Muscle of leg (tissue), 11 donors: ENCODE results near the gene TRAPPC6A. TPM values are rescaled to one million over a fixed set of nuclear protein-coding genes. Genes with fewer than 3 reads are reported as not detected.
"Not testable (repeated sequence)": the region's sequence is repeated elsewhere in the genome, so short reads cannot be mapped to it uniquely, and the experiment has no call there.

ENCODE experiments used
- DNase-seq: peaks from one replicate; pipeline ENCODE4 v3.0.0; 2013
- H3K27ac ChIP-seq: one replicate; pipeline ENCODE4 v1.5.1; 2013; ENCODE audit warnings: mild to moderate bottlenecking, low read length, control low read depth
- H3K27me3 ChIP-seq: one replicate; pipeline ENCODE4 v1.6.1; 2013; ENCODE audit warnings: low read length; ENCODE audit not compliant: control insufficient read depth, insufficient read depth
- H3K36me3 ChIP-seq: one replicate; pipeline ENCODE4 v1.6.1; 2013; ENCODE audit warnings: low read length; ENCODE audit not compliant: control insufficient read depth, insufficient read depth
- H3K4me1 ChIP-seq: one replicate; pipeline ENCODE4 v1.6.1; 2013; ENCODE audit warnings: low read length; ENCODE audit not compliant: control insufficient read depth, insufficient read depth
- H3K4me3 ChIP-seq: one replicate; pipeline ENCODE4 v1.5.1; 2013; ENCODE audit warnings: low read length, control low read depth
- H3K9me3 ChIP-seq: replicated peaks from 2 replicates; pipeline ENCODE4 v1.6.1; 2013; ENCODE audit warnings: low read depth, low read length; ENCODE audit not compliant: control insufficient read depth
- WGBS: methylation state at CpG from one replicate; pipeline ENCODE4 v1.1.5; 2013; ENCODE audit warnings: missing lambda C conversion rate; ENCODE audit not compliant: insufficient coverage; 5-methylcytosine and 5-hydroxymethylcytosine counted together
- polyA plus RNA-seq, 8 donors: library from polyadenylated mRNA; unstranded; fragments of 120-200 nt; gene quantifications; one replicate each; pipeline versions ENCODE4 v1.2.1 to v1.2.3, GENCODE V29; 2013; ENCODE audit warnings: inconsistent platforms in 1 of 8, low replicate concordance in 1 of 8; ENCODE audit not compliant: insufficient read length in 8 of 8, insufficient read depth in 1 of 8
- total RNA-seq: library from RNA; stranded (reverse); fragments of 120-200 nt; gene quantifications from one replicate; pipeline ENCODE4 v1.2.4, GENCODE V29; 2013

TRAPPC6A gene
- total and polyA plus RNA-seq, 9 donors: 18.4 to 31.6 (median 25.1) TPM

DNA sequence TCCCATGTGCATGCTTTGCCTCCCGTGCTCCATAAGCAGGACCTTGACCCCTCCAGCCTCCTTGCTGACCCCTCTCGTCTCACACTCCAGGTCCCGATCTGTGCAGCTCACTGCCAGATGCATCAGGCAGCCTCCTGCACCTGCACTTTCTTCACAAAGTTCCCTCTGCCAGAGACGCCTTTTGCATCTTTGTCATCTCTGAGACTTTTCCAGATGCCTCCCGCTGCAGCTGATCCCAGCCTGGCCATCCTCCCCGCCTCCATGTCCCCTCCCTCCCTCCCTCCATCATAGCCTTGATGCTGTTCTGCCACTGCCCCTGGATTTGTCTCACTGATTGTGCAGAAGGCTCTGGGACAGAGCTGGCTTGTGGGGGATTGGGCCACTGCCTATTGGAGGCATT, 55.2 kb downstream of the TRAPPC6A start:
- WGBS: 50% methylated on average over 4 of the region's 6 CpGs
- Histone ChIP-seq H3K27me3 (no peaks in the 10 kb centered on the region), H3K9me3 (no peaks in the 10 kb centered on the region), H3K27ac (no peak overlapping the region), H3K4me3 (no peak overlapping the region), H3K4me1 (peaks cover 45% of the 10 kb centered on the region), H3K36me3 (no peaks in the 10 kb centered on the region)
- DNase-seq: no peak

DNA sequence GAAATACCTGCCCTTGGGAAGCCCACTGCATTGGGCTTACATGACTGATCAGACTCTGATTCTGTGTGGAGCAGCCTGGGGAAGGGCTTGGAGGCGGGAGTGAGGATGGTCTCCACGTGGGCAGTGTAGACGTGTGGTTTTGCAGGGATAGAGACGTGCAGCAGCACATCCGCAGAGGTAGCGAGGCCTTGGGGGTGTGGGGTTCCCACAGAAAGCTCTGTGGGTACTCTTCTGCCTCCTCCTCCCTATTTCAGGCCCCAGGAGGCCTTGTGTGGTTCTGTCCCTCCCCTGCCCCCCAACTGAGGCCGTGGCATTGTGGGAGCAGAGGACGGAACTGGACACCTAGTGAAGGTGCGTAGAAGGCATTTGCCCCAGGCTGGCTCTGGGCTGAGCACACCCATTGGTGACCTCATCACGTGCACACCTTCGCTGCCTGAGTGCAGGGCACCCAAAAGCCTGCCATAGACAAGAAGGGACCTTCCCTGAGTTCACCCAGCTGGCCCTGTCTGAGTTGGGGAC, 56.2 kb downstream of the TRAPPC6A start:
- peaks cover 54% of the 10 kb centered on the region for H3K4me1 ChIP-seq
- H3K9me3 ChIP-seq: no peaks in the 10 kb centered on the region
- no peak overlapping the region for H3K4me3 ChIP-seq
- WGBS: 82% methylated on average over 8 of the region's 11 CpGs
- H3K27ac ChIP-seq: no peak overlapping the region
- no peaks in the 10 kb centered on the region for H3K27me3 ChIP-seq
- no peak for DNase-seq
- H3K36me3 ChIP-seq: no peaks in the 10 kb centered on the region

DNA sequence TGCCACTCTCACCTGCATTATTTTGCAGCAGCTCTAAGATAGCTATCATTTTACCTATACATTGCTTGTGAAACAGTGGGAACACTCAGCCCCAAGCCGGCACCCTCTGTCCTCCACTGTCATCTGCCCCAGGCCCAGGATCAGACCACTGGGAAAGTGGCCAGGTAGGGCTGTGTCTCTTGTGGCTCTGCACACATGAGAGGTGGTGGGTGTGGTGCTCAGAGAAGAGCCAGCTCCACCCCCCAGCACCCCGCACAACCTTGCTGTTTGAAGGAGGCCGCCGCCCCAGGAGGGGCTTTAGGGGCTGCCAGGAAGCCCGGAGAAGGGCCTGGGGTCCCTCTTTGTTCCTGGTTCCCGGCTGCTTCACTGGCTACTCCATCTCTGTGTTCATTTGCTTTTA, 58.5 kb downstream of the TRAPPC6A start:
- no peaks in the 10 kb centered on the region for H3K27me3 ChIP-seq
- no peak overlapping the region for H3K27ac ChIP-seq
- H3K9me3 ChIP-seq: no peaks in the 10 kb centered on the region
- H3K36me3 ChIP-seq: no peaks in the 10 kb centered on the region
- no peak overlapping the region for H3K4me3 ChIP-seq
- no peak for DNase-seq
- peaks cover 72% of the 10 kb centered on the region for H3K4me1 ChIP-seq
- no CpG with 5 or more reads among the region's 6 CpGs for WGBS

DNA sequence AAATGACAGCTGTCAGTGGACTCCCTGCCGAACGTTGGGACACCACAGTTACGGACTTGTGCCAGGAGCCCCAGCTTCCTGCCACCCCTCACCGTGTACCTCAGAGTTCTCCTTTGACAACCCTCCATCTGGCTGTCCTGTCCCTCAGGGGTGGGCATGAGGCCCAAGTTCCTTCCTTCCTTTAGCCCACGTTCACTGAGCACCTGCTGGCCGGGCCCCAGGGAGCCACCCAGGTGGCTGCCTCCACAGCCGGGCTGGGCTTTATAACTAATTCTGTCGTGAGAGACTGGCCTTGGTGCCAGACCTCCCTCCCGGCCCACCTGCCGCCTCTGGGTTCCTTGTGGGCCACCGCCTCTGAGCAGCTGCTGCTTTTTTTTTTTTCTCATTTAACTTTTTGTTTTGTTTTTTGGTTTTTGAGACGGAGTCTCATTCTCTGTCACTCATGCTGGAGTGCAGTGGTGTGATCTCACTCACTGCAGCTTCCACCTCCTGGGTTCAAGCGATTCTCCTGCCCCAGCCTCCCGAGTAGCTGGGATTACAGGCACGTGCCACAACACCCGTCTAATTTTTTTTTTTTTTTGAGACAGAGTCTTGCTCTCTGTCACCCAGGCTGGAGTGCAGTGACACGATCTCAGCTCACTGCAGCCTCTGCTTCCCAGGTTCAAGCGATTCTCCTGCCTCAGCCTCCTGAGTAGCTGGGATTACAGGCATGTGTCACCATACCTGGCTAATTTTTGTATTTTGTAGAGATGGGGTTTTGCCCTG, 59.3 kb downstream of the TRAPPC6A start:
- Histone ChIP-seq H3K27ac (peak overlapping the region; percentile 1), H3K4me1 (peaks cover 76% of the 10 kb centered on the region)
- H3K36me3 ChIP-seq, H3K4me3 ChIP-seq, H3K9me3 ChIP-seq, H3K27me3 ChIP-seq: not testable (repeated sequence)
- DNase-seq: peak; percentile 36
- 40% methylated on average over 10 of the region's 18 CpGs for WGBS

DNA sequence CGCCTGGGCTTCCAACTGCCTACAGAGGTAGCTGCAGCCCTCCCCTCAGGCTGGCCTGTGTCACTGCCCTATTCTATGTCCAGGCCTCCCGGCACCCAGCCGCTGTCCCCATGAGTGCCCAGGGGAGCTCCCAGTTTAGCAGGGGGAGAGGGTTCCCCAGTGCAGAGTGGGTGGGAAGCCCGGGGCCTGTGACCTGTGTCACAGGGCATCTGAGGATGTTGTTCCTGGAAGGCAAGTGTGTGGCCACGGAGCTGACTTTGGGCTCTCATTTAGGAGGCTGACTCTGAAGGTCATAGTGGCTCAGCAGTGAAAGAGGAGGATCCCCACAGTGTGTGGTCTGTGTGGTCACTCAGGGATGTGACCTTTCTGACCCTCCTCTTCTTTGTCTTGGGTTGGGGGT, 59.9 kb downstream of the TRAPPC6A start:
- no peaks in the 10 kb centered on the region for H3K9me3 ChIP-seq
- H3K4me3 ChIP-seq: no peak overlapping the region
- no peak for DNase-seq
- no peaks in the 10 kb centered on the region for H3K36me3 ChIP-seq
- WGBS: 77% methylated on average over 5 of the region's 5 CpGs
- peaks cover 76% of the 10 kb centered on the region for H3K4me1 ChIP-seq
- no peak overlapping the region for H3K27ac ChIP-seq
- no peaks in the 10 kb centered on the region for H3K27me3 ChIP-seq

DNA sequence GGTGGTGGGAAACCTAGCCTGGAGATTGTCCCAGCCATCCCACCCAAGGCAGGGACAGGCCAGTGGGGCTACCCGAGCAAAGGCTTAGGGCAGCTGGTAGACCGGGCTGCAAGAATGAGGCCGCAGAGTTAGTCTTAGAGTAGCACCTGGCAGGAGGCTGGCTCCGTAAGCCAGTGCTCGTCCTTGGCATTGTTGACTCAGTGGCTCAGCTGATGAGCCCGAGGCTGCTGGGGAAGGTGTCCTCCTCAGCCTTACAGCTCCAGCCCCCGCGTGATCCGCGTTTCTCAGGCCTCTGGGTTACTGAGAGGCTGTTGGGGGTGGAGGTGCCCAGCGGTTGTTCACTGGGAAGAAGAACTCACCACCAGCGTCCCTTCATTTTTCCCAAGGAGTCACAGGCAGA, 60.4 kb downstream of the TRAPPC6A start:
- peaks cover 77% of the 10 kb centered on the region for H3K4me1 ChIP-seq
- no peak for DNase-seq
- no peak overlapping the region for H3K27ac ChIP-seq
- WGBS: 77% methylated on average over 7 of the region's 12 CpGs
- H3K4me3 ChIP-seq: no peak overlapping the region
- H3K27me3 ChIP-seq: no peaks in the 10 kb centered on the region
- peaks cover 1% of the 10 kb centered on the region for H3K36me3 ChIP-seq
- no peaks in the 10 kb centered on the region for H3K9me3 ChIP-seq

DNA sequence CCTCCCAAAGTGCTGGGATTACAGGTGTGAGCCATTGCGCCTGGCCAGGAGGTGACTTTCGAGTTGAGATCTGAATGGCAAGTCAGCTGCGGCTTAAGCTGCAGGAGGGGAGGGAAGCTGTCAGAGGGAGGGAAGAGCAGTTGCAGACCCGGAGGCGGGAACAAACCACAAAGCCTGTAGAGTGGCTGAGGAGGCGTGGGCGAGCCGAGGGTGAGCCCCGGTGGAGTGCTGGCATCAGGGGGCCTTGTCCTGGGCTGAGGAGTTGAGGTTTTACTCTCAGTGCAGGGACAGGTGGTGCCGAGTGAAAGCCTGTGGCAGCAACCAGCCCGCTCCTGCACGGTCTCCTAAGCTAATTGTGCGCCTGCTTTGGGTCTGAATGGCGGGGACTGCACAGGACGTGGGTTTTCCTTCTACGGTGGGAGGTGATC, 60.9 kb downstream of the TRAPPC6A start:
- Histone ChIP-seq H3K36me3 (peaks cover 6% of the 10 kb centered on the region), H3K4me3 (no peak overlapping the region), H3K9me3 (no peaks in the 10 kb centered on the region), H3K27ac (no peak overlapping the region), H3K27me3 (no peaks in the 10 kb centered on the region), H3K4me1 (peaks cover 78% of the 10 kb centered on the region)
- 42% methylated on average over 16 of the region's 16 CpGs for WGBS
- DNase-seq: no peak

DNA sequence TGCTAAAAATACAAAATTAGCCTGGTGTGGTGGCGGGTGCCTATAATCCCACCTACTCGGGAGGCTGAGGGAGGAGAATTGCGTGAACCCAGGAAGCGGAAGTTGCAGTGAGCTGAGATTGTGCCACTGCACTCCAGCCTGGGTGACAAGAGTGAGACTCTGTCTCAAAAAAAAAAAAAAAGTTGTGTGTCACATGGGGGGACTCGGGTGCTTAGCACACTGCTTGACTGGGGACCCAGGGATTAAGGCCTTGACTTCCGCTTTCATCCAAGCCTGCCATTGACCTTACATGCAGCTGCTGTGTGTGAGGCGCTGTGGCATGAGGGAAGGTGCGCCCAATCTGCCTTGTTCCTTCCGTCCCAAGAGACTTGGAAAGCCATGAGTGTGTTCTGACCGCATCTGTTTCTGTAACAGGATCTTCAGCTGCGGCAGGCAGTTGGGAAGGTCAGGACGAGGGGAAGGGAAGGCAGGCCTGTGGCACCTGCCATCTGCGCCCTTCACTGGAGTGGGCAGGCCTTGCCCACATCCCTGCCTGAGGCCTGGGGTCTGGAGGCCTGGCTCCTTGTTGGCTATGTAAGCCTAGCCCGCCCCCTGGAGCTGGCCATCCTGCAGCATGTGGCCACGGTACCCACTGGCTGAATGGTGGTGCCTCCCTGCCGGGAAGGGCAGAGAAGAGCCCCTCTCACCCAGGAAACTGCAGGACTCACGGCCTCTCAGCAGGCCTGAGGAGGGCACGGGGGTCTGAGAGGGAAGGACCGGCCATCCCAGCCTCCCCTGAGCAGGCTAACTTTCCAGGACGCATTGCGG, 62.0 kb downstream of the TRAPPC6A start:
- H3K4me1 ChIP-seq: peaks cover 71% of the 10 kb centered on the region
- H3K27ac ChIP-seq: peak overlapping the region; percentile 75
- no peak overlapping the region for H3K4me3 ChIP-seq
- H3K9me3 ChIP-seq: no peaks in the 10 kb centered on the region
- peak; percentile 82 for DNase-seq
- WGBS: 85% methylated on average over 16 of the region's 21 CpGs
- no peaks in the 10 kb centered on the region for H3K27me3 ChIP-seq
- H3K36me3 ChIP-seq: peaks cover 7% of the 10 kb centered on the region

DNA sequence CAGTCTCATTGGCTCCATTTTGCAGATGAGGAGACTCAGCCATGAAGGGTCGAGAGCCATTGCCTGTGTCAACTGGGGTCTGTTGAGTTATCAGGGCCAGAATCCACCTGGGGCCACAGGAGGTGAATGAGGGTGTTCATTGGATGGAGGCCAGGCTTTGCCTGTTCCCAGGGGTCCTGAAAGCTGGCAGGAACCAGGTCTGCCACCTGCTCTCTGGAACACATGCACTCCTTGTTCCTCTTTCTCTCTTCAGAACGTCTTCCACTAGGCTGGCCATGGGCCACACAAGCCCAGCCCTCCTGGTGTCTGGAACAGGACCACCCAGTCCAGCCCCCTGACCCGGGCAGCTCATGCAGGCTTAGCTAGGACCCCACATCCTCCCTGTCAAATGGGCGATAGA, 63.9 kb downstream of the TRAPPC6A start:
- Histone ChIP-seq H3K27me3 (no peaks in the 10 kb centered on the region), H3K9me3 (no peaks in the 10 kb centered on the region), H3K4me3 (no peak overlapping the region), H3K4me1 (peaks cover 66% of the 10 kb centered on the region), H3K36me3 (peaks cover 8% of the 10 kb centered on the region), H3K27ac (no peak overlapping the region)
- no peak for DNase-seq
- WGBS: 58% methylated on average over 2 of the region's 4 CpGs

DNA sequence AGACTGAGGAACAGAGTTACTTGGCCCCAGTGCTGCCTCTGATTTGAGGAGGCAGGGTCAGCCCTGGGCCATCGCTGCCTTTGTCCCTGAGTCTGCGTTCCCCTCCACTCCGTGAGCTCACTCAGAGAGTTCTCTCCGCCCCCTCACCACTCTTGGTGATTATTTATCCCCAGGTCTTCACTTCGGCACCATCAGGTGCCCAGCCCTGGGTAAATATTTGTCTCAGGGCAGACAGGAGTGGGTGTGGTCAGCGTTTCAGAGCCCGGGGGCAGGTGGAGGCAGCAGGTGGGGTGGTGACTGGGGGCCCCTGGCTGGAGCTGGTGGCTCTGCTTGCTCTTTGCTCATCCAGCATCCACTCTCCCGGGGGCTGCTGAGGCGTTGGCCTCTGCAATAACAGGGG, 64.4 kb downstream of the TRAPPC6A start:
- WGBS: 73% methylated on average over 6 of the region's 9 CpGs
- H3K9me3 ChIP-seq: no peaks in the 10 kb centered on the region
- no peak overlapping the region for H3K27ac ChIP-seq
- no peaks in the 10 kb centered on the region for H3K27me3 ChIP-seq
- H3K36me3 ChIP-seq: peaks cover 9% of the 10 kb centered on the region
- DNase-seq: no peak
- H3K4me3 ChIP-seq: no peak overlapping the region
- H3K4me1 ChIP-seq: peaks cover 62% of the 10 kb centered on the region
